ENCODE results near the gene RPRD1B.

DNA sequence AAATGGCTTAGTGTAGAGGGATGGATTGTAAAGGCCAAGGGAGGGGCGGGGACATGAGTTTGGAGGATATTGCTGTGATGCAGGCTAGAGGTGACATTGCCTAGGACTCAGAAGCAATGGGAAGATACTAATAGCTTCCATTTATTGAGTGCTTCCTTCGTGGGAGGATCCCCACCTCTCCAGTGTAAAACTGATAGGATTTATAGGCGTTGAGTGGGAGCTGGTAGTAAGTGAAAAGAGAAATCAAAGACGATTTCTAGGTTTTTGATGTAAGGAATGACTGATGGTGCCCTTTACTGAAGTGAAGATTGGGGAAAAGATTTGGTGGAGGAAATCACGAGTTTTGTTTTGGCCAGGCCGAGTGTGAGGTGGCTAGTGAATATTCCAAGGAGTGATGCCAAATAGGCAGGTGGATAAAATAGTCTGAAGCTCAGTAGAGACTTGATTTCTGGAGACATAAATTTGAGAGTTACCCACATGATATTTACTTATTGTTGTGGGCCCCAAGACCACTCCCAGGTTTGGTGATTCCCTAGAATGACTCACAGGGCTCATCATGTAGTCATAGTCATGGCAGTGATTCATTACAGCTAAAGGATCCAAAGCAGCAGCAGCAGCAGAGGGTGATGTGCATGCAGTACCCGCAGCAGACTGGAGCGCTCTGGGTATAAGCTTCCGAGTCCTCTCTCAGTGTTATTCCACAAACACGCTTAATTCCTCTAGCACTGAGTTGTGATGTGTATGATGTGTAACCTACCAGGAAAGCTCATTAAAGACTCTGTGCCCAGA, 10.2 kb downstream of the RPRD1B start:
- TF ChIP-seq POLR2AphosphoS5 (IDR thresholded peaks at IDR 0.05; ENCODE audit: low read depth) (no peak), CTCF (conservative IDR thresholded peaks at IDR 0.05; ENCODE audit: low read depth in 2 of 2) (no peak), JUNB (IDR thresholded peaks at IDR 0.05; ENCODE audit: unreplicated experiment) (no peak), EZH2phosphoT487 (IDR thresholded peaks at IDR 0.05; ENCODE audit: unreplicated experiment) (no peak), EZH2 (IDR thresholded peaks at IDR 0.05; ENCODE audit: low read depth, unreplicated experiment) (no peak), ETS1 (IDR thresholded peaks at IDR 0.05) (no peak), NANOG (IDR thresholded peaks at IDR 0.05; ENCODE audit: borderline replicate concordance) (no peak), STAT1 (IDR thresholded peaks at IDR 0.05; ENCODE audit: unreplicated experiment) (no peak), ZNF114 (CRISPR knock-in tag; IDR thresholded peaks at IDR 0.05) (no peak), CREB1 (CRISPR knock-in tag; IDR thresholded peaks at IDR 0.05; ENCODE audit: low read depth) (no peak), ZNF331 (CRISPR knock-in tag; IDR thresholded peaks at IDR 0.05; ENCODE audit: low read depth) (no peak), ZNF462 (CRISPR knock-in tag; IDR thresholded peaks at IDR 0.05) (no peak)
- TF ChIP-seq, protein P1, sequence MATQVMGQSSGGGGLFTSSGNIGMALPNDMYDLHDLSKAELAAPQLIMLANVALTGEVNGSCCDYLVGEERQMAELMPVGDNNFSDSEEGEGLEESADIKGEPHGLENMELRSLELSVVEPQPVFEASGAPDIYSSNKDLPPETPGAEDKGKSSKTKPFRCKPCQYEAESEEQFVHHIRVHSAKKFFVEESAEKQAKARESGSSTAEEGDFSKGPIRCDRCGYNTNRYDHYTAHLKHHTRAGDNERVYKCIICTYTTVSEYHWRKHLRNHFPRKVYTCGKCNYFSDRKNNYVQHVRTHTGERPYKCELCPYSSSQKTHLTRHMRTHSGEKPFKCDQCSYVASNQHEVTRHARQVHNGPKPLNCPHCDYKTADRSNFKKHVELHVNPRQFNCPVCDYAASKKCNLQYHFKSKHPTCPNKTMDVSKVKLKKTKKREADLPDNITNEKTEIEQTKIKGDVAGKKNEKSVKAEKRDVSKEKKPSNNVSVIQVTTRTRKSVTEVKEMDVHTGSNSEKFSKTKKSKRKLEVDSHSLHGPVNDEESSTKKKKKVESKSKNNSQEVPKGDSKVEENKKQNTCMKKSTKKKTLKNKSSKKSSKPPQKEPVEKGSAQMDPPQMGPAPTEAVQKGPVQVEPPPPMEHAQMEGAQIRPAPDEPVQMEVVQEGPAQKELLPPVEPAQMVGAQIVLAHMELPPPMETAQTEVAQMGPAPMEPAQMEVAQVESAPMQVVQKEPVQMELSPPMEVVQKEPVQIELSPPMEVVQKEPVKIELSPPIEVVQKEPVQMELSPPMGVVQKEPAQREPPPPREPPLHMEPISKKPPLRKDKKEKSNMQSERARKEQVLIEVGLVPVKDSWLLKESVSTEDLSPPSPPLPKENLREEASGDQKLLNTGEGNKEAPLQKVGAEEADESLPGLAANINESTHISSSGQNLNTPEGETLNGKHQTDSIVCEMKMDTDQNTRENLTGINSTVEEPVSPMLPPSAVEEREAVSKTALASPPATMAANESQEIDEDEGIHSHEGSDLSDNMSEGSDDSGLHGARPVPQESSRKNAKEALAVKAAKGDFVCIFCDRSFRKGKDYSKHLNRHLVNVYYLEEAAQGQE (IDR thresholded peaks at IDR 0.05; ENCODE audit: unreplicated experiment) = no peak
